DOHH2 (cell line): ENCODE measurements around the gene REXO4.

ENCODE experiments used
- EZH2phosphoT487 ChIP-seq: fragments of 200-600 bp; sonication (generic); IDR thresholded peaks from 2 replicates; pipeline ENCODE4 v1.6.1; 2017; ENCODE audit warnings: borderline replicate concordance, mild to moderate bottlenecking, antibody characterized with exemption, low read length, moderate library complexity, mixed read lengths
- TF ChIP-seq, protein P1 (sequence below): fragments of 200-600 bp; sonication (generic); IDR thresholded peaks from one replicate; pipeline ENCODE4 v1.5.1; 2014; ENCODE audit warnings: antibody characterized with exemption, mild to moderate bottlenecking, low read depth, low read length; ENCODE audit not compliant: poor library complexity, severe bottlenecking

GRCh38 chr9:133394687-133395271 lies 23.0 kb downstream of the REXO4 start:
- TF ChIP-seq, protein P1, sequence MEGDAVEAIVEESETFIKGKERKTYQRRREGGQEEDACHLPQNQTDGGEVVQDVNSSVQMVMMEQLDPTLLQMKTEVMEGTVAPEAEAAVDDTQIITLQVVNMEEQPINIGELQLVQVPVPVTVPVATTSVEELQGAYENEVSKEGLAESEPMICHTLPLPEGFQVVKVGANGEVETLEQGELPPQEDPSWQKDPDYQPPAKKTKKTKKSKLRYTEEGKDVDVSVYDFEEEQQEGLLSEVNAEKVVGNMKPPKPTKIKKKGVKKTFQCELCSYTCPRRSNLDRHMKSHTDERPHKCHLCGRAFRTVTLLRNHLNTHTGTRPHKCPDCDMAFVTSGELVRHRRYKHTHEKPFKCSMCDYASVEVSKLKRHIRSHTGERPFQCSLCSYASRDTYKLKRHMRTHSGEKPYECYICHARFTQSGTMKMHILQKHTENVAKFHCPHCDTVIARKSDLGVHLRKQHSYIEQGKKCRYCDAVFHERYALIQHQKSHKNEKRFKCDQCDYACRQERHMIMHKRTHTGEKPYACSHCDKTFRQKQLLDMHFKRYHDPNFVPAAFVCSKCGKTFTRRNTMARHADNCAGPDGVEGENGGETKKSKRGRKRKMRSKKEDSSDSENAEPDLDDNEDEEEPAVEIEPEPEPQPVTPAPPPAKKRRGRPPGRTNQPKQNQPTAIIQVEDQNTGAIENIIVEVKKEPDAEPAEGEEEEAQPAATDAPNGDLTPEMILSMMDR, result no peak
- no peak for TF ChIP-seq EZH2phosphoT487
